Thoracic aorta (tissue), 2 donors: ENCODE measurements around the gene TTN. TPM values are rescaled to one million over a fixed set of nuclear protein-coding genes. Genes with fewer than 3 reads are reported as not detected.

ENCODE experiments used
- ATAC-seq: fragments of 150-250 bp; one replicate; pipeline ENCODE4 v1.8.0; 2017; ENCODE audit warnings: low read depth; ENCODE audit not compliant: insufficient number of reproducible peaks, low FRiP score
- DNase-seq: peaks from one replicate; pipeline ENCODE4 v3.0.0-alpha.2; 2020; ENCODE audit warnings: low spot score
- H3K27ac ChIP-seq, 2 donors: fragments of 200-600 bp; sonication (generic); 1 replicate in 1 of 2; 2 replicates in 1 of 2; pipeline ENCODE4 v1.5.1; 2016; ENCODE audit warnings: mild to moderate bottlenecking in 2 of 2, moderate library complexity in 2 of 2
- H3K27me3 ChIP-seq: fragments of 200-600 bp; sonication (generic); replicated peaks from 2 replicates; pipeline ENCODE4 v1.6.0; 2016; ENCODE audit warnings: mild to moderate bottlenecking; ENCODE audit not compliant: insufficient read depth
- H3K36me3 ChIP-seq: fragments of 200-600 bp; sonication (generic); one replicate; pipeline ENCODE4 v1.5.1; 2016
- H3K4me1 ChIP-seq, 2 donors: fragments of 200-600 bp; sonication (generic); 1 replicate in 1 of 2; 2 replicates in 1 of 2; pipeline versions ENCODE4 v1.5.1 to v1.6.0; 2016; ENCODE audit warnings: low read depth in 2 of 2, mild to moderate bottlenecking in 1 of 2; ENCODE audit not compliant: control insufficient read depth in 1 of 2
- H3K4me3 ChIP-seq: fragments of 200-600 bp; sonication (generic); 2 replicates; pipeline ENCODE4 v1.5.1; 2016; ENCODE audit warnings: mild to moderate bottlenecking
- H3K9me3 ChIP-seq: fragments of 200-600 bp; sonication (generic); 2 replicates; pipeline ENCODE4 v1.5.1; 2016
- total RNA-seq, 2 donors: library from RNA; depleted of rRNA; stranded (reverse); fragments of >200 nt; gene quantifications; one replicate each; pipeline versions ENCODE4 v1.1.0 to v1.2.3, GENCODE V29; 2016
- TF ChIP-seq, protein P1 (sequence below): fragments of 200-600 bp; sonication (generic); IDR thresholded peaks from one replicate; pipeline ENCODE4 v1.5.1; 2019; ENCODE audit warnings: antibody characterized with exemption

The TTN gene
- total RNA-seq, 2 donors from 2014 or later = 7.0 to 16.4 TPM

DNA sequence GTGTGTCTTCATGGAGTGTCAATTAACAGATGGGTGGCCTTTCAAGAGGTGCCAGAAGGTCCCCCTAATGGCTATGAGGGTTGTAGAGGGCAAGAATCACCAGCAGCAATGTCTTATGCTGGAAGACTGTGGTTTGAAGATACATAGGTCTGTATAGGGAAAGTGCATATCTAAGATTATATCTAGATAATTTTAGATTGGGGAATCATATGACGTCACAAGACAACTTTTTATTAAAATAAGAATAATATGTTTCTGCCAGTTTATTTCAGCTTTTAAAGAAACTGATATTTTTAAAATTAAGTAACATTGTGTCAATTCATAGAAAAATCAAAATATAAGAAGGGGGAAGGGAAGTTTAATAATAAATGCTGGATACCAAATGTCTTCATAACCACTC is 162.3 kb downstream of the TTN start:
- Histone ChIP-seq H3K9me3 (no peaks in the 10 kb centered on the region), H3K27me3 (no peaks in the 10 kb centered on the region), H3K4me3 (no peak overlapping the region), H3K27ac (no peak overlapping the region), H3K4me1 (no peaks in the 10 kb centered on the region), H3K36me3 (no peaks in the 10 kb centered on the region)
- DNase-seq = no peak
- ATAC-seq = no peak
- TF ChIP-seq, protein P1, sequence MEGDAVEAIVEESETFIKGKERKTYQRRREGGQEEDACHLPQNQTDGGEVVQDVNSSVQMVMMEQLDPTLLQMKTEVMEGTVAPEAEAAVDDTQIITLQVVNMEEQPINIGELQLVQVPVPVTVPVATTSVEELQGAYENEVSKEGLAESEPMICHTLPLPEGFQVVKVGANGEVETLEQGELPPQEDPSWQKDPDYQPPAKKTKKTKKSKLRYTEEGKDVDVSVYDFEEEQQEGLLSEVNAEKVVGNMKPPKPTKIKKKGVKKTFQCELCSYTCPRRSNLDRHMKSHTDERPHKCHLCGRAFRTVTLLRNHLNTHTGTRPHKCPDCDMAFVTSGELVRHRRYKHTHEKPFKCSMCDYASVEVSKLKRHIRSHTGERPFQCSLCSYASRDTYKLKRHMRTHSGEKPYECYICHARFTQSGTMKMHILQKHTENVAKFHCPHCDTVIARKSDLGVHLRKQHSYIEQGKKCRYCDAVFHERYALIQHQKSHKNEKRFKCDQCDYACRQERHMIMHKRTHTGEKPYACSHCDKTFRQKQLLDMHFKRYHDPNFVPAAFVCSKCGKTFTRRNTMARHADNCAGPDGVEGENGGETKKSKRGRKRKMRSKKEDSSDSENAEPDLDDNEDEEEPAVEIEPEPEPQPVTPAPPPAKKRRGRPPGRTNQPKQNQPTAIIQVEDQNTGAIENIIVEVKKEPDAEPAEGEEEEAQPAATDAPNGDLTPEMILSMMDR = no peak

DNA sequence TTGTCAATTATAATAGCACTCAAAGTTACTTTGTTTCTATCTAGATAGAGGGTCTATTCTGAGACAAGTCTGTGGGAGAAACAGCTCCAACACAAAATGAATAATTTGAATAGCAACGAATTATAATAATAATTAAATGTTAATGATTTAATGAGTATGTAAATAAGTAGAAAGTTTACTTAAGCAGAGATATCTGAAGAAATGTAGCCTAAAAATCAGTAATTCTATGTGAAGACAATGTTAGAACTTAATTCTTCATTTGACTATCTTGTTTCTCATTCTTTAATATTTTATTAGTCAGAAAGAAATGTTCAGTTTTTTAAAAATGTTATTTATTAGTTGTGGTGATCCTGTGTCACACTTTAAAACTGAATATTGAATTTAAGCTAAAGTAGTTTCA is 165.7 kb downstream of the TTN start:
- no peak for ATAC-seq
- DNase-seq = no peak
- Histone ChIP-seq H3K36me3 (no peaks in the 10 kb centered on the region), H3K27me3 (no peaks in the 10 kb centered on the region), H3K27ac (no peak overlapping the region), H3K9me3 (no peaks in the 10 kb centered on the region), H3K4me3 (no peak overlapping the region), H3K4me1 (no peaks in the 10 kb centered on the region)
- TF ChIP-seq, protein P1 = no peak

DNA sequence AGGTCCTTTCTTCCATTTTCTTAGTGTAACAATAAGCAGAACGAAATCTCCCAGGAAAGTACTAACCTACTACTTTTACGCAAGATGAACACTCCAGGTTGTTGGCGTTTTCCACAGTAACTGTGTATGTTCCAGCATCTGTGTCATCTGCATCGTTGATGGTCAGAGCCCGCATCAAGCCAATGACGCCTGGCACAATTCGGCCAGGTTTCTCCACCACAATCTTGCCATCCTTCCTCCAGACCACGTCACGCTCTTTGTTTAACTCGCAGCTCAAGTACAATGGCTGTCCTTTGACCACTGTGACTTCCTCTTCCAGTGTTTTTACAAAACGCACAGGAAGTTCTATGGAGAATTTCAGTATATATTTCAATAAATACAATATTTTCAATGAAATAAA is 171.3 kb downstream of the TTN start:
- no peak for ATAC-seq
- no peak overlapping the region for H3K4me3 ChIP-seq
- no peaks in the 10 kb centered on the region for H3K27me3 ChIP-seq
- DNase-seq = no peak
- H3K9me3 ChIP-seq = no peaks in the 10 kb centered on the region
- H3K27ac ChIP-seq = no peak overlapping the region
- TF ChIP-seq, protein P1 = no peak
- no peaks in the 10 kb centered on the region for H3K4me1 ChIP-seq
- no peaks in the 10 kb centered on the region for H3K36me3 ChIP-seq

DNA sequence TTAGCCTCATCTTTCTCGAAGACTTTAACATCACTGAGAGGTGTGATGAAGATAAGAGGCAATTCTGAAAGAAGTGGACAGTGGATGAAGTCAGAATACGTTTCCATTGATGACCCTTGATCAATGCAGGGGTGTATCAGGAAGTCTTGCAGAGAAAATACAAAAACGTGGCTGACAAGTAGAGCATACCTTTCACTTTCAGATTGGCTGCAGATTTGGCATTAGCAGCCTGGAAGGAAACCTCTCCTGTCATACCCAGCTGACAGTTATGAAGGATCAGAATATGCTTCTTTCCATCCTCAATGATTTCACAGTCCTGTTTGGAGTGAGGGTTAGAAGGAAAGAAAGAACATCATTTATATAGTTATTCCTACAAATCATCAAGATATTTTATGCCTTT is 174.5 kb downstream of the TTN start:
- no peaks in the 10 kb centered on the region for H3K4me1 ChIP-seq
- H3K9me3 ChIP-seq = no peaks in the 10 kb centered on the region
- ATAC-seq = no peak
- no peak for DNase-seq
- H3K36me3 ChIP-seq = no peaks in the 10 kb centered on the region
- TF ChIP-seq, protein P1 = no peak
- H3K27ac ChIP-seq = no peak overlapping the region
- no peaks in the 10 kb centered on the region for H3K27me3 ChIP-seq
- H3K4me3 ChIP-seq = no peak overlapping the region

DNA sequence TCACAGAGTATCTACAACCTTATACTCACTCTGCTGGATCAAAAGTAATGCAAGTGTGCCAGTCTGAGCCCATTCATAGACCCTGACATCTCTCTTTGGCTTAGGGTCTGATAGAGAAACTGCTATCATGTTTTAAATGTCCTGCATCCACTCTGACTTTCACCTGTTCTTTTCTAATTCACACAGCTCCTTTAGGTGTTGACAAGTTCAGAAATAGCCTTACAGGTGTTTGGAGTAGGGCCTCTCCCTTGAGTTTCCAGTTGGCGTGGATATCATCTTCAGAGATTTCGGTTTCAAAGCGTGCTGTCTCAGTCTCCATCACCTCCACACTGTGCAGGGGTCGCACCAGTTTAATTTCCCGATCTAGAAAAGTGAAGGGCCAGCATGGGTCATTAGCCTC is 176.6 kb downstream of the TTN start:
- ATAC-seq = no peak
- Histone ChIP-seq H3K4me3 (no peak overlapping the region), H3K27me3 (no peaks in the 10 kb centered on the region), H3K36me3 (no peaks in the 10 kb centered on the region), H3K4me1 (no peaks in the 10 kb centered on the region), H3K27ac (no peak overlapping the region), H3K9me3 (no peaks in the 10 kb centered on the region)
- DNase-seq = no peak
- TF ChIP-seq, protein P1 = no peak
